HL-60 (cell line): ENCODE results near the gene EDEM2.
"Not testable (repeated sequence)": the region's sequence is repeated elsewhere in the genome, so short reads cannot be mapped to it uniquely, and the experiment has no call there.

ENCODE experiments used
- DNase-seq, 2 experiments: peaks; one replicate each; pipeline ENCODE4 v3.0.0-alpha.2; 2010 to 2020; ENCODE audit warnings: low read depth in 1 of 2, low spot score in 1 of 2
- H3K27ac ChIP-seq: fragments of 250-450 bp; sonication (Bioruptor Pico); replicated peaks from 2 replicates; pipeline ENCODE4 v1.5.1; 2020; ENCODE audit warnings: mild to moderate bottlenecking, moderate library complexity
- H3K27me3 ChIP-seq: fragments of 250-450 bp; sonication (Bioruptor Pico); 2 replicates; pipeline ENCODE4 v1.5.1; 2021; ENCODE audit warnings: mild to moderate bottlenecking, moderate library complexity; ENCODE audit not compliant: insufficient read depth, poor library complexity, severe bottlenecking
- H3K4me3 ChIP-seq: replicated peaks from 2 replicates; pipeline ENCODE4 v1.5.1; 2011; ENCODE audit warnings: mild to moderate bottlenecking, control low read depth, low read length; ENCODE audit not compliant: insufficient read depth
- GABPA ChIP-seq: IDR thresholded peaks from 2 replicates; pipeline ENCODE4 v1.6.1; 2012; ENCODE audit warnings: low read depth
- POLR2AphosphoS5 ChIP-seq: IDR thresholded peaks from 2 replicates; pipeline ENCODE4 v1.6.1; 2012; ENCODE audit warnings: low read depth
- REST ChIP-seq: IDR thresholded peaks from 2 replicates; pipeline ENCODE4 v1.6.1; 2012; ENCODE audit warnings: low read depth; ENCODE audit not compliant: insufficient replicate concordance
- SPI1 ChIP-seq: IDR thresholded peaks from 2 replicates; pipeline ENCODE4 v1.6.1; 2012; ENCODE audit warnings: low read depth, mild to moderate bottlenecking, borderline replicate concordance
- long read RNA-seq: library from polyadenylated mRNA; unstranded; transcript quantifications from one replicate; pipeline ENCODE4 v2.0.0, GENCODE V29; 2020
- TF ChIP-seq, protein P1 (sequence below): IDR thresholded peaks from one replicate; pipeline ENCODE4 v1.5.1; 2011; ENCODE audit warnings: low read length, control low read depth, inconsistent platforms; ENCODE audit not compliant: insufficient read depth

EDEM2 gene
- long read RNA-seq, transcript EDEM2-202 (11 exons, 1,919 nt) = major isoform, 329 of 605 reads
- long read RNA-seq, partial matches to known transcripts = 24 of 605 reads
- long read RNA-seq, other reads (novel, unspliced or antisense) = 249 of 605 reads

DNA sequence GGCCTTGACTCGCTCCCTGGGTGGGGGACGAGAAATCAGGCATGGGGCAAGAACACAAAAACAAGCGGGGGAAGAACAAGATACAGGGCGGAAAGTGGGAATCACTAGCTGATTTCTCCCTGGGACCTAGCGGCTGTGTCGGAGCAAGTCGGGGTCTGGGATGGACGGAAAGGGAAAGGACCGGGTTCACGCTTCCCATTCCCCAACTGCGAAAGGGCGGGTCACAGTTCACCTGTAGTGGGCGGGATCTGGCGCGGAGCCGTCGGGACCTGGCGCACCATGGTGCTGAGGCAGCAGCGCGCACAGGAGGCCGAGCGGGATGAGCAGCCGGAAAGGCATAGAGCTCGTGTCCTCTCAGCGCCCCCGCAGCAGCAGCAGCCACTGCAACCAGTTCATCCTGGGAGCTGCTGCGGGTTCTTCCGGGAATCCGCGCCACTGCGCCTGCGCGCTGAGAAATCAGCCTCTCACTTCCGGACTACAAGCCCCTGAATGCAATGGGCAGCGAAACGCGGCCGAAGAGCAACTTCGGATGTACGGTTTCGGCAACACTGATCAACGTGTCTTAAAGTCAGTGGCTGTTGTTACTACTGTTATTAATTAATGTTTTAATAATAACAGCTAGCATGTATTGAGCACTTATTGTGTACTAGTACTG, at the start of gene EDEM2:
Gene EDEM2 (minus strand): TSS at position 417 of the 655 bp plus-strand sequence. CDS start 78 bp downstream, at position 339.
- TF ChIP-seq REST (no peak), SPI1 (no peak), GABPA (no peak; the same call in 1 of the 2 replicates), POLR2AphosphoS5 (peak; percentile 71)
- TF ChIP-seq, protein P1, sequence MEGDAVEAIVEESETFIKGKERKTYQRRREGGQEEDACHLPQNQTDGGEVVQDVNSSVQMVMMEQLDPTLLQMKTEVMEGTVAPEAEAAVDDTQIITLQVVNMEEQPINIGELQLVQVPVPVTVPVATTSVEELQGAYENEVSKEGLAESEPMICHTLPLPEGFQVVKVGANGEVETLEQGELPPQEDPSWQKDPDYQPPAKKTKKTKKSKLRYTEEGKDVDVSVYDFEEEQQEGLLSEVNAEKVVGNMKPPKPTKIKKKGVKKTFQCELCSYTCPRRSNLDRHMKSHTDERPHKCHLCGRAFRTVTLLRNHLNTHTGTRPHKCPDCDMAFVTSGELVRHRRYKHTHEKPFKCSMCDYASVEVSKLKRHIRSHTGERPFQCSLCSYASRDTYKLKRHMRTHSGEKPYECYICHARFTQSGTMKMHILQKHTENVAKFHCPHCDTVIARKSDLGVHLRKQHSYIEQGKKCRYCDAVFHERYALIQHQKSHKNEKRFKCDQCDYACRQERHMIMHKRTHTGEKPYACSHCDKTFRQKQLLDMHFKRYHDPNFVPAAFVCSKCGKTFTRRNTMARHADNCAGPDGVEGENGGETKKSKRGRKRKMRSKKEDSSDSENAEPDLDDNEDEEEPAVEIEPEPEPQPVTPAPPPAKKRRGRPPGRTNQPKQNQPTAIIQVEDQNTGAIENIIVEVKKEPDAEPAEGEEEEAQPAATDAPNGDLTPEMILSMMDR = no peak
- peak; percentile 94 to 96 for DNase-seq
- Histone ChIP-seq H3K27ac (peak within 1 kb of the TSS; percentile 77), H3K4me3 (peak within 1 kb of the TSS; percentile 97), H3K27me3 (no peaks in the 10 kb centered on the region)

GRCh38 chr20:35196313-35196712, 49.2 kb upstream of the EDEM2 start:
- TF ChIP-seq, protein P1 = no peak
- TF ChIP-seq GABPA (no peak), REST (no peak), POLR2AphosphoS5 (no peak), SPI1 (no peak)
- Histone ChIP-seq H3K4me3 (no peak overlapping the region), H3K27me3 (no peaks in the 10 kb centered on the region), H3K27ac (no peak overlapping the region)
- DNase-seq = no peak

DNA sequence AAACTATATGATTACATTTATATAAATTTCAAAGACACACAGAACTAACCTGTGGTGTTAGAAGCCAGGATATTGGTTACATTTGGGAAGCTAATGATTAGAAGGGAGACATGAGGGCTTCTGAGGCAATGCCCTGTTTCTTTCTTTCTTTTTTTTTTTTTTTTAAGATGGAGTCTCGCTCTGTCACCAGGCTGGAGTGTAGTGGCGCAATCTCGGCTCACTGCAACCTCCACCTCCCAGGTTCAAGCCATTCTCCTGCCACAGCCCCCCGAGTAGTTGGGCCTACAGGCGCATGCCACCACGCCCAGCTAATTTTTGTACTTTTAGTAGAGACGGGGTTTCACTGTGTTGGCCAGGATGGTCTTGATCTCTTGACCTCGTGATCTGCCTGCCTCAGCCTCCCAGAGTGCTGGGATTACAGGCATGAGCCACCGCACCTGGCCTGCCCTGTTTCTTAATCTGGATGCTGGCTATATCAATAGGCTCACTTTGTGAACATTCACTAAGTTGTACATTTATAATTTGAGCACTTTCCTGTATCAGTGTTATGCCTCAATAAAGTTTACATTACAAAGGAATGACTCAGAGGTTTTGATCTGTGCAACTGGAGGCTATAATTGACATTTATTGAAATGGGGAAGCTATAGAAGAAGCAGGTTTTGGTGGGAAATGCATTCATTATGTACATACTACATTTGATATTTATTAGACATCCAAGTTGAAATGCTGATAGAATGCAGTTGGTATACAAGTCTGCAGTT, 46.1 kb upstream of the EDEM2 start:
- H3K27ac ChIP-seq, H3K27me3 ChIP-seq, DNase-seq, H3K4me3 ChIP-seq: not testable (repeated sequence)

DNA sequence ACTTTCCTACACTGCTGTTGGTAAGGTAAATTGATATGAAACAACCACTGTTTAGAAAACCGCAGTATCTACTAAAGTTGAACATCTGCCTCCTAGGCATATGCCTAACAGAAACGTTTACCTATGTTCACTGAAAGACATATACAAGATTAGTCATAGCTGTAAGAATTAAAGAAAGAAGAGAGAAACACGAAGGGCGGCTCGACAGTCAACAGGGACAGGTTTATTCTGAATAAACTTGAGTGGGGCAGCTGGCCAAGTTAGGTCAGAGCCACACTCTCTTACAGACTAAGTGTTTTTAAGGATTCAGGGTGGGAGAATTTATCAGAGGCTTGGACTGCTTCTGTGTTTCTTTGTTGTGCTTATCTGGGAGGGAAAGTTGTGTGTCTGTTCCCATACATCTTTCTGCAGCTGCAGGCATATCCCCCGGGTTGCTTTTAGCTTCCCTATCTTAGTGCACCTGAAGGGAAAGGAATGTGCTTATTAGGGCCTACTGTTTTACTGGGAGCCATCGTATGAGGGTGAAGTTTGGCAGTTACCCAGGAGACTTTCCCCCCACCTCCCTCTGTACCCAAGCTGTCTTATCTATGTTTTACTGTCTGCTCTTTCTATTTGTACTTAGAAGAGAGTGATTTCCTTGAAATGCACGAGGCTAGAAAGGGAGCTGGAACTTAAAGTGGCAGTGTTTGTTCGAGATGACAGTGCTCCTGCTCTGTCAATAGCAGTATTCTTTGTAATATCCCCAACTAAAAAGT, 45.2 kb upstream of the EDEM2 start:
- no peak overlapping the region for H3K27ac ChIP-seq

More for the DNA sequence above, 45.2 kb upstream of the EDEM2 start:
- no peak for DNase-seq
- Histone ChIP-seq H3K4me3 (no peak overlapping the region), H3K27me3 (no peaks in the 10 kb centered on the region)
- TF ChIP-seq, protein P1 = no peak
- TF ChIP-seq GABPA = no peak
- TF ChIP-seq REST = no peak
